PC-3 (cell line): Measurements from ENCODE around the gene TSPAN33.

Source experiments
- CTCF ChIP-seq: fragments of 300-600 bp; sonication (generic); conservative IDR thresholded peaks from 2 replicates; pipeline ENCODE4 v1.5.1; 2017; ENCODE audit warnings: antibody characterized with exemption, low read depth, mild to moderate bottlenecking, low read length
- EZH2 ChIP-seq: fragments of 300-600 bp; sonication (generic); IDR thresholded peaks from one replicate; pipeline ENCODE4 v1.6.1; 2017; ENCODE audit warnings: antibody characterized with exemption, mild to moderate bottlenecking, low read length; ENCODE audit not compliant: unreplicated experiment

DNA sequence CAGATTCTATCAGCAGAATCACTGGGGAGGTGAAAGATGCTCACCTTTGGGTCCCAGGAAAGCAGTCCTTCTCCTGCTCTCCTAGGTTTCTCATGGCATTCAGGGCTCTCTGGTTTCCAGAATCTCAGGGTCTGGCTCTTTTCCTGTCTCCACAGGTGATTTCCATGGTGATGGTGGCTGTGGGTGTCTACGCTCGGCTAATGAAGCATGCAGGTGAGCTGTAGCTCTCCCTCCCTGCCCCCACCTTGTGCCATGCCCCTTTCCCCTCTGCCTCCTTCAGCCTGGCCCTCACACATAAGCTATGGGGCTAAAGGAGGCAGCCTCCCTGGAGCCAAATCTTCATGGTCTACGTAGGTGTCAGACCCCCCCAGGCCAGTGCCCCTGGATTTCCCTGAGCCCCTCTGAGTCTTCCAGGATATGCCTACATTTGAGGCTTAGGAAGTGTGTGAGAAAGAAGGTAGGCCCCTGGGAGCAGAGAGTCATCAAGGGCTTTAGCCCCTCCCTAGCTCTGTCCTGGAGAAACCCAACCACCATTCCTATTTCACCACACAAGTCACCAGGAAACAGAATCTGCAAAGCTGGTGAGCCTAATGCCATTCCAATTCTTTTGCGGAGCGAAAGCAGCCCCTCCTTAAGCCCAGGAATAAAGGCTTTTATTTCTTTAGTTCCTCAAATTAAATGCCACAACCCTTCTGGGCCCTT, 17.2 kb downstream of the TSPAN33 start:
- TF ChIP-seq CTCF: no peak
- TF ChIP-seq EZH2: no peak
